Coronary artery (tissue), 2 donors: ENCODE data around the gene SDE2.

Experiments used
- DNase-seq: peaks from one replicate; pipeline ENCODE4 v3.0.0-alpha.2; 2017; ENCODE audit warnings: low spot score
- H3K27ac ChIP-seq, 2 donors: fragments of 200-600 bp; sonication (generic); one replicate each; pipeline ENCODE4 v1.5.1; 2016 to 2019
- H3K4me3 ChIP-seq: fragments of 200-600 bp; sonication (generic); 2 replicates; pipeline ENCODE4 v1.5.1; 2016; ENCODE audit warnings: mild to moderate bottlenecking, moderate library complexity
- CTCF ChIP-seq: fragments of 200-600 bp; sonication (generic); IDR thresholded peaks from one replicate; pipeline ENCODE4 v1.5.1; 2019; ENCODE audit warnings: antibody characterized with exemption

Gene SDE2

GRCh38 chr1:225962440-225962975, 36.6 kb downstream of the SDE2 start:
- Histone ChIP-seq H3K27ac (no peak overlapping the region), H3K4me3 (no peak overlapping the region)
- DNase-seq, result no peak
- no peak for TF ChIP-seq CTCF

GRCh38 chr1:225961659-225962439, 37.3 kb downstream of the SDE2 start:
- no peak for TF ChIP-seq CTCF
- H3K27ac ChIP-seq, result no peak overlapping the region
- no peak for DNase-seq
- H3K4me3 ChIP-seq, result no peak overlapping the region

GRCh38 chr1:225958041-225958440, 41.1 kb downstream of the SDE2 start:
- DNase-seq, result no peak
- TF ChIP-seq CTCF, result no peak
- no peak overlapping the region for H3K27ac ChIP-seq
- no peak overlapping the region for H3K4me3 ChIP-seq

GRCh38 chr1:225954753-225955152, 44.4 kb downstream of the SDE2 start:
- TF ChIP-seq CTCF, result no peak
- no peak overlapping the region for H3K27ac ChIP-seq
- H3K4me3 ChIP-seq, result no peak overlapping the region
- no peak for DNase-seq

- no peak for TF ChIP-seq CTCF
- no peak overlapping the region for H3K4me3 ChIP-seq
- no peak overlapping the region for H3K27ac ChIP-seq
- DNase-seq, result no peak
These were observed 45.8 kb downstream of the SDE2 start for GRCh38 chr1:225953315-225953714.

GRCh38 chr1:225950905-225951497, 48.1 kb downstream of the SDE2 start:
- DNase-seq, result no peak
- no peak for TF ChIP-seq CTCF
- H3K27ac ChIP-seq, result no peak overlapping the region
- no peak overlapping the region for H3K4me3 ChIP-seq

GRCh38 chr1:225949041-225949440, 50.1 kb downstream of the SDE2 start:
- no peak overlapping the region for H3K27ac ChIP-seq
- no peak for DNase-seq
- TF ChIP-seq CTCF, result no peak
- H3K4me3 ChIP-seq, result no peak overlapping the region
